H1 (cell line): ENCODE data around the gene HK1. TPM values are rescaled to one million over a fixed set of nuclear protein-coding genes. Genes with fewer than 3 reads are reported as not detected.

Source experiments
- CTCF ChIA-PET: fragments of 300-600 bp; sonication (Branson Sonifier 250); formaldehyde crosslinking; loops from one replicate; lab custom pipeline; 2021; ENCODE audit not compliant: partially characterized antibody; lab: Charles Lee
- POLR2A ChIA-PET: fragments of 300-600 bp; sonication (Branson Sonifier 250); formaldehyde crosslinking; loops from one replicate; lab custom pipeline; 2021; ENCODE audit warnings: inconsistent platforms; ENCODE audit not compliant: partially characterized antibody; lab: Charles Lee
- DNase-seq, 2 experiments: peaks; one replicate each; pipeline versions ENCODE4 v3.0.0 to v3.0.0-alpha.2; 2010 to 2022; ENCODE audit warnings: low spot score in 2 of 2, low read depth in 1 of 2, mixed read lengths in 1 of 2
- FAIRE-seq: peaks from 2 replicates; lab custom pipeline; 2011; peaks lifted over from hg19 to GRCh38; lab: Jason Lieb, UNC
- H2AFZ ChIP-seq: 2 replicates; pipeline ENCODE4 v1.8.1; 2012; ENCODE audit warnings: low read length, inconsistent platforms
- H2AK5ac ChIP-seq: 2 replicates; pipeline ENCODE4 v1.6.1; 2013; ENCODE audit warnings: low read depth, low read length
- H2BK120ac ChIP-seq: replicated peaks from 2 replicates; pipeline ENCODE3; 2013; ENCODE audit warnings: low read depth, low read length, inconsistent platforms
- H2BK12ac ChIP-seq: 2 replicates; pipeline ENCODE4 v1.6.1; 2013; ENCODE audit warnings: low read depth, low read length
- H2BK15ac ChIP-seq: 2 replicates; pipeline ENCODE4 v1.6.1; 2013; ENCODE audit warnings: low read length
- H2BK20ac ChIP-seq: 2 replicates; pipeline ENCODE4 v1.6.1; 2013; ENCODE audit warnings: low read length
- H2BK5ac ChIP-seq: 2 replicates; pipeline ENCODE4 v1.6.1; 2013; ENCODE audit warnings: low read depth, low read length
- H3K14ac ChIP-seq: 2 replicates; pipeline ENCODE4 v1.6.1; 2013; ENCODE audit warnings: inconsistent platforms; ENCODE audit not compliant: insufficient read length
- H3K18ac ChIP-seq: 2 replicates; pipeline ENCODE4 v1.6.1; 2013; ENCODE audit warnings: low read length; ENCODE audit errors: extremely low read depth
- H3K23ac ChIP-seq: 2 replicates; pipeline ENCODE4 v1.6.1; 2013; ENCODE audit warnings: inconsistent platforms; ENCODE audit not compliant: insufficient read length
- H3K23me2 ChIP-seq: 2 replicates; pipeline ENCODE4 v1.6.1; 2013; ENCODE audit warnings: low read depth, low read length
- H3K27ac ChIP-seq: 2 replicates; pipeline ENCODE4 v1.6.1; 2011; ENCODE audit warnings: low read depth, low read length, inconsistent platforms
- H3K27me3 ChIP-seq, 4 experiments: replicated peaks in 1 of 4; 1 replicate in 1 of 4; 2 replicates in 3 of 4; pipeline versions ENCODE4 v1.6.1 to v1.8.1; 2011 to 2013; ENCODE audit warnings: low read length in 3 of 4, mild to moderate bottlenecking in 3 of 4, inconsistent platforms in 2 of 4, mixed read lengths in 2 of 4, moderate library complexity in 1 of 4; ENCODE audit not compliant: control insufficient read depth in 3 of 4, insufficient read depth in 3 of 4; ENCODE audit errors: extremely low read depth in 1 of 4
- H3K36me3 ChIP-seq, 4 experiments: 2 replicates each; pipeline versions ENCODE4 v1.6.1 to v1.8.1; 2011 to 2013; ENCODE audit warnings: mild to moderate bottlenecking in 4 of 4, low read length in 3 of 4, moderate library complexity in 2 of 4, control low read depth in 1 of 4, inconsistent platforms in 1 of 4; ENCODE audit not compliant: insufficient read depth in 4 of 4, control insufficient read depth in 2 of 4
- H3K4ac ChIP-seq: replicated peaks from 2 replicates; pipeline ENCODE3; 2013; ENCODE audit warnings: low read length, low read depth, mixed read lengths, inconsistent platforms; ENCODE audit not compliant: insufficient read length
- H3K4me1 ChIP-seq, 4 experiments: replicated peaks in 1 of 4; 1 replicate in 1 of 4; 2 replicates in 3 of 4; pipeline versions ENCODE4 v1.6.1 to v1.8.1; 2011 to 2013; ENCODE audit warnings: low read length in 3 of 4, inconsistent platforms in 2 of 4, mixed read lengths in 1 of 4; ENCODE audit not compliant: insufficient read depth in 4 of 4, control insufficient read depth in 3 of 4
- H3K4me2 ChIP-seq, 2 experiments: 2 replicates each; pipeline versions ENCODE4 v1.6.1 to v1.8.1; 2011 to 2013; ENCODE audit warnings: low read depth in 2 of 2, low read length in 2 of 2, control low read depth in 1 of 2, inconsistent platforms in 1 of 2, mild to moderate bottlenecking in 1 of 2; ENCODE audit not compliant: insufficient read depth in 1 of 2
- H3K4me3 ChIP-seq, 4 experiments: fragments of 200-600, 300-600 bp in 1 of 4; sonication (generic), shearing (Covaris generic), sonication (Bioruptor Twin) in 1 of 4; 2 replicates each; pipeline versions ENCODE4 v1.5.1 to v1.8.1; 2011 to 2016; ENCODE audit warnings: low read length in 4 of 4, low read depth in 3 of 4, control low read depth in 2 of 4, inconsistent platforms in 2 of 4, mild to moderate bottlenecking in 2 of 4, mixed read lengths in 1 of 4, moderate library complexity in 1 of 4; ENCODE audit not compliant: insufficient read depth in 2 of 4; ENCODE audit errors: extremely low read depth in 1 of 4
- H3K56ac ChIP-seq: replicated peaks from 2 replicates; pipeline ENCODE3; 2013; ENCODE audit warnings: low read depth, mild to moderate bottlenecking, mixed read lengths, low read length, inconsistent platforms; ENCODE audit not compliant: insufficient read length
- H3K79me1 ChIP-seq: 2 replicates; pipeline ENCODE4 v1.6.1; 2013; ENCODE audit warnings: low read depth, low read length, control low read depth
- H3K79me2 ChIP-seq, 2 experiments: 2 replicates each; pipeline versions ENCODE4 v1.6.1 to v1.8.1; 2012 to 2013; ENCODE audit warnings: low read length in 2 of 2, mild to moderate bottlenecking in 2 of 2, inconsistent platforms in 1 of 2; ENCODE audit not compliant: insufficient read depth in 2 of 2, control insufficient read depth in 1 of 2
- H3K9ac ChIP-seq, 4 experiments: replicated peaks in 1 of 4; 1 replicate in 1 of 4; 2 replicates in 3 of 4; pipeline versions ENCODE4 v1.6.1 to v1.8.1; 2011 to 2013; ENCODE audit warnings: low read depth in 3 of 4, low read length in 3 of 4, control low read depth in 2 of 4, mild to moderate bottlenecking in 2 of 4, moderate library complexity in 2 of 4, inconsistent platforms in 1 of 4; ENCODE audit errors: extremely low read depth in 1 of 4
- H3K9me3 ChIP-seq, 2 experiments: 2 replicates each; pipeline versions ENCODE4 v1.6.1 to v1.8.1; 2012 to 2013; ENCODE audit warnings: mild to moderate bottlenecking in 2 of 2, moderate library complexity in 2 of 2, control low read depth in 1 of 2, inconsistent platforms in 1 of 2, low read depth in 1 of 2, low read length in 1 of 2, mixed read lengths in 1 of 2; ENCODE audit not compliant: insufficient read depth in 2 of 2
- H4K20me1 ChIP-seq, 2 experiments: replicated peaks in 1 of 2; 2 replicates each; pipeline versions ENCODE3 to v1.8.1; 2011 to 2013; ENCODE audit warnings: inconsistent platforms in 2 of 2, low read length in 2 of 2, mild to moderate bottlenecking in 1 of 2; ENCODE audit not compliant: insufficient read depth in 2 of 2, control insufficient read depth in 1 of 2
- H4K5ac ChIP-seq: 2 replicates; pipeline ENCODE4 v1.6.1; 2013; ENCODE audit warnings: low read length, low read depth, mixed read lengths, inconsistent platforms; ENCODE audit not compliant: insufficient read length
- H4K8ac ChIP-seq: 2 replicates; pipeline ENCODE4 v1.8.0; 2013; ENCODE audit warnings: mild to moderate bottlenecking, moderate library complexity, low read length, inconsistent platforms; ENCODE audit not compliant: insufficient read depth; ENCODE audit errors: extremely low read depth
- H4K91ac ChIP-seq: replicated peaks from 2 replicates; pipeline ENCODE3; 2013; ENCODE audit warnings: low read length, mixed read lengths, inconsistent platforms; ENCODE audit not compliant: insufficient read length
- SIN3A ChIP-seq, 2 experiments: IDR thresholded peaks in 1 of 2; conservative IDR thresholded peaks in 1 of 2; 2 replicates each; pipeline ENCODE4 v1.6.1; 2011 to 2012; ENCODE audit warnings: low read length in 2 of 2, improper control_type of control experiment in 1 of 2, low read depth in 1 of 2, mild to moderate bottlenecking in 1 of 2
- WGBS, 2 experiments: shearing (Covaris generic) in 1 of 2; methylation state at CpG; one replicate each; pipeline versions ENCODE4 v1.1.6 to v1.1.7; 2013 to 2015; ENCODE audit warnings: low lambda C conversion rate in 2 of 2, mixed read lengths in 2 of 2, inconsistent platforms in 1 of 2, low coverage in 1 of 2, missing lambda C conversion rate in 1 of 2; ENCODE audit not compliant: insufficient replicate concordance in 2 of 2, insufficient coverage in 1 of 2, insufficient read length in 1 of 2; ENCODE audit errors: extremely low coverage in 1 of 2, missing lambda C conversion rate in 1 of 2; 5-methylcytosine and 5-hydroxymethylcytosine counted together
- polyA plus RNA-seq, 7 experiments: library from polyadenylated mRNA; depleted of rRNA in 3 of 7; stranded (reverse) in 5 of 7; unstranded in 2 of 7; fragments of >200 nt in 5 of 7; fragments of 200-250 nt in 2 of 7; gene quantifications; 1 replicate in 5 of 7; 2 replicates in 1 of 7; 4 replicates in 1 of 7; pipeline versions ENCODE4 v1.2.1 to v1.2.3, GENCODE V29; 2011 to 2013; ENCODE audit warnings: missing spikeins in 2 of 7, mixed read lengths in 2 of 7
- total RNA-seq: library from RNA; stranded (reverse); fragmentation: NEBNext Ultra II Directional; extraction: Animal tissue kit (Norgen Biotek cat#: 25700); gene quantifications from 2 replicates; pipeline ENCODE4 v1.2.1, GENCODE V29; 2021

The HK1 gene
- total and polyA plus RNA-seq, 2 of the 8 experiments (the other 6 are each of a cell fraction or from before 2014, with no cell fraction given), result 55.8 to 247 TPM

- FAIRE-seq, result no peak
These were observed 25.3 kb downstream of the HK1 start for GRCh38 chr10:69303632-69304051.

More at GRCh38 chr10:69303632-69304051, 25.3 kb downstream of the HK1 start:
- TF ChIP-seq SIN3A (conservative IDR thresholded peaks at IDR 0.05 in 1 of 2, IDR thresholded peaks at IDR 0.05 in 1 of 2; ENCODE audit: low read depth in 1 of 2, low read length in 2 of 2), result no peak
- Histone ChIP-seq H3K23me2 (no peaks in the 10 kb centered on the region), H3K9ac (no peak overlapping the region), H3K9me3 (no peaks in the 10 kb centered on the region), H4K91ac (no peak overlapping the region), H3K36me3 (no peaks in the 10 kb centered on the region), H3K23ac (no peak overlapping the region), H3K18ac (no peak overlapping the region), H3K27me3 (no peaks in the 10 kb centered on the region), H3K14ac (no peak overlapping the region), H4K20me1 (no peaks in the 10 kb centered on the region), H3K56ac (no peak overlapping the region), H3K27ac (no peak overlapping the region), H4K5ac (no peak overlapping the region), H3K4me3 (no peak overlapping the region), H2BK20ac (no peak overlapping the region), H2AFZ (peak overlapping the region; percentile 58), H2AK5ac (no peak overlapping the region), H3K79me1 (no peaks in the 10 kb centered on the region), H2BK15ac (no peak overlapping the region), H3K4me1 (no peaks in the 10 kb centered on the region), H2BK5ac (no peak overlapping the region), H3K4ac (no peak overlapping the region), H3K4me2 (no peak overlapping the region), H2BK120ac (no peak overlapping the region), H2BK12ac (no peak overlapping the region), H4K8ac (no peak overlapping the region), H3K79me2 (no peaks in the 10 kb centered on the region)
- ChIA-PET CTCF (interaction anchor here (1.0 to 3.5 kb wide), 5 partner anchors 8 to 61 kb away, joined by 3 to 11 read pairs (median 4); no protein-coding TSS in a partner anchor), POLR2A (no interaction called here)
- no peak for DNase-seq
- 90% methylated on average over 3 of the region's 3 CpGs; no CpG with 5 or more reads in 1 of the 2 experiments for whole genome bisulfite sequencing, 2 experiments
